HFFc6 (cell line): ENCODE measurements around the gene SPRING1. TPM values are rescaled to one million over a fixed set of nuclear protein-coding genes. Genes with fewer than 3 reads are reported as not detected.

Experiments
- DNase-seq: peaks from one replicate; pipeline ENCODE4 v3.0.0-alpha.2; 2018
- H3K27ac Mint-ChIP-seq: 2 replicates; pipeline ENCODE4 v1.8.0; 2020; ENCODE audit warnings: mild to moderate bottlenecking, mixed read lengths
- H3K27me3 Mint-ChIP-seq: 2 replicates; pipeline ENCODE4 v1.8.0; 2021; ENCODE audit warnings: mild to moderate bottlenecking, moderate library complexity, mixed read lengths; ENCODE audit not compliant: insufficient read depth
- H3K36me3 Mint-ChIP-seq: 2 replicates; pipeline ENCODE4 v1.8.0; 2021; ENCODE audit warnings: low read depth, mixed read lengths
- H3K4me1 Mint-ChIP-seq: 2 replicates; pipeline ENCODE4 v1.8.0; 2020; ENCODE audit warnings: low read depth, mixed read lengths
- H3K4me3 Mint-ChIP-seq: 2 replicates; pipeline ENCODE4 v1.8.0; 2020; ENCODE audit warnings: mild to moderate bottlenecking, moderate library complexity, mixed read lengths
- H3K9me3 Mint-ChIP-seq: 2 replicates; pipeline ENCODE4 v1.8.0; 2020; ENCODE audit warnings: mild to moderate bottlenecking, mixed read lengths
- CTCF ChIP-seq: fragments of 200-600 bp; sonication (generic); IDR thresholded peaks from 2 replicates; pipeline ENCODE4 v1.5.0; 2021; ENCODE audit warnings: antibody characterized with exemption, mild to moderate bottlenecking
- total RNA-seq, 6 experiments: library from RNA; stranded (reverse); fragmentation: NEBNext Ultra II Directional; extraction: Animal tissue kit (Norgen Biotek cat#: 25700); gene quantifications; 2 replicates in 1 of 6; 3 replicates in 5 of 6; pipeline ENCODE4 v1.2.3, GENCODE V29; 2021

SPRING1 gene
- total RNA-seq, 6 experiments from 2014 or later = 29.3 to 39.5 (median 35.8) TPM

- no peak overlapping the region for H3K4me3 Mint-ChIP-seq
- H3K27ac Mint-ChIP-seq = no peak overlapping the region
- no peak for TF ChIP-seq CTCF
- peaks cover 1% of the 10 kb centered on the region for H3K36me3 Mint-ChIP-seq
- H3K4me1 Mint-ChIP-seq = peaks cover 17% of the 10 kb centered on the region
- no peaks in the 10 kb centered on the region for H3K9me3 Mint-ChIP-seq
- H3K27me3 Mint-ChIP-seq = no peaks in the 10 kb centered on the region; the same call in 1 of the 2 replicates
- DNase-seq = no peak
Observed at GRCh38 chr12:116710370-116711150, 27.3 kb downstream of the SPRING1 start.

- DNase-seq = no peak
- no peaks in the 10 kb centered on the region; the same call in 1 of the 2 replicates for H3K27me3 Mint-ChIP-seq
- H3K4me3 Mint-ChIP-seq = no peak overlapping the region
- H3K9me3 Mint-ChIP-seq = no peaks in the 10 kb centered on the region
- H3K36me3 Mint-ChIP-seq = no peaks in the 10 kb centered on the region
- no peak overlapping the region for H3K27ac Mint-ChIP-seq
- no peak for TF ChIP-seq CTCF
- H3K4me1 Mint-ChIP-seq = peaks cover 17% of the 10 kb centered on the region
Observed at GRCh38 chr12:116709768-116710167, 28.1 kb downstream of the SPRING1 start.

GRCh38 chr12:116708826-116709756, 28.8 kb downstream of the SPRING1 start:
- H3K9me3 Mint-ChIP-seq = no peaks in the 10 kb centered on the region
- TF ChIP-seq CTCF = peak; percentile 78
- H3K27ac Mint-ChIP-seq = no peak overlapping the region; the same call in 1 of the 2 replicates
- H3K36me3 Mint-ChIP-seq = no peaks in the 10 kb centered on the region
- H3K4me1 Mint-ChIP-seq = peaks cover 17% of the 10 kb centered on the region
- no peaks in the 10 kb centered on the region; the same call in 1 of the 2 replicates for H3K27me3 Mint-ChIP-seq
- peak; percentile 51 for DNase-seq
- peak overlapping the region; percentile 80 for H3K4me3 Mint-ChIP-seq

GRCh38 chr12:116707751-116708150, 30.1 kb downstream of the SPRING1 start:
- DNase-seq = no peak
- no peaks in the 10 kb centered on the region for H3K9me3 Mint-ChIP-seq
- H3K4me1 Mint-ChIP-seq = peaks cover 16% of the 10 kb centered on the region
- H3K27ac Mint-ChIP-seq = no peak overlapping the region
- H3K27me3 Mint-ChIP-seq = no peaks in the 10 kb centered on the region; the same call in 1 of the 2 replicates
- H3K4me3 Mint-ChIP-seq = no peak overlapping the region
- H3K36me3 Mint-ChIP-seq = no peaks in the 10 kb centered on the region
- TF ChIP-seq CTCF = no peak

GRCh38 chr12:116703214-116703795, 34.6 kb downstream of the SPRING1 start:
- no peaks in the 10 kb centered on the region; the same call in 1 of the 2 replicates for H3K27me3 Mint-ChIP-seq
- peak; percentile 94 for TF ChIP-seq CTCF
- H3K36me3 Mint-ChIP-seq = no peaks in the 10 kb centered on the region
- H3K4me1 Mint-ChIP-seq = peaks cover 6% of the 10 kb centered on the region; the same call in 1 of the 2 replicates
- DNase-seq = peak; percentile 38
- H3K27ac Mint-ChIP-seq = no peak overlapping the region
- H3K4me3 Mint-ChIP-seq = no peak overlapping the region
- H3K9me3 Mint-ChIP-seq = no peaks in the 10 kb centered on the region
